Amniotic epithelial cell (primary cell): ENCODE data around the gene TSHZ2.

Source experiments
- DNase-seq: peaks from one replicate; pipeline ENCODE4 v3.0.0-alpha.2; 2010; ENCODE audit warnings: low read depth

TSHZ2 gene

DNA sequence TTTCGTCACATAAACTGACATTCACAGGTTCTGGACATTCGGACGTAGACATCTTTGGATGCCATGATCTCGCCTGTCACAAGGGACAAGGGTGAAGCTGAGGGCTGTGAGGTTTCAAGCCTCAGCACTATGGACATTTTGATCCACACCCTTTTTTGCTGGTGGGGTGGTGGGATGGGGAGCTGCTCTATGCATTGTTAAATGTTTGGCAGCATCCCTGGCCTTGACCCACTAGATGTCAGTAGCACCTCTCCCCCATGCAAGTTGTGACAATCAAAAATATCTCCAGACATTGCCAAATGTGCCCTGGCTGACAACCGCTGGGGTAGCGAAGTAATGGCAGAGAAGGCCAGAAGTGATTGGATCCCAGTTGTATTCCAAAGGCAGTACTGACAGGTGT, 229.4 kb downstream of the TSHZ2 start:
- DNase-seq, result no peak

DNA sequence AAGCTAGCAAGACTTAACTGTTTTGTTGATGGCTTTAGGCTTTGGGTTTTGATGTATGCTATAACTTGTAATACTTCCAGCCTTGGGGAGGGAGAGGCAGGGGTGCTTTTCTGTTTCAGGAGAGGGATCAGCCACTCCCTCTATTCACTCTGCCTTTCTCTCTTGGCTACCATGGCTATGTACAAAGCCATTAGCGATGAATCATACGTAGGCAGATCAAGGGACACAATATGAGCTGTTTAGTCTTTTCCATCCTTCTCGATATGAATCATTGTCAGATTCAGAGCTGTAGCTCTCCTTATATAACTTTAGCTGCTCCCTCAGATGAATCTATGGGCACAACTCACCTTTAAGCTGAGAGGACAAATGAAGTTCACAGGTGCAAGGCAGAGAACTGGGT, 230.6 kb downstream of the TSHZ2 start:
- no peak for DNase-seq

- DNase-seq, result no peak
Measured at GRCh38 chr20:53205046-53205445, 232.9 kb downstream of the TSHZ2 start.

DNA sequence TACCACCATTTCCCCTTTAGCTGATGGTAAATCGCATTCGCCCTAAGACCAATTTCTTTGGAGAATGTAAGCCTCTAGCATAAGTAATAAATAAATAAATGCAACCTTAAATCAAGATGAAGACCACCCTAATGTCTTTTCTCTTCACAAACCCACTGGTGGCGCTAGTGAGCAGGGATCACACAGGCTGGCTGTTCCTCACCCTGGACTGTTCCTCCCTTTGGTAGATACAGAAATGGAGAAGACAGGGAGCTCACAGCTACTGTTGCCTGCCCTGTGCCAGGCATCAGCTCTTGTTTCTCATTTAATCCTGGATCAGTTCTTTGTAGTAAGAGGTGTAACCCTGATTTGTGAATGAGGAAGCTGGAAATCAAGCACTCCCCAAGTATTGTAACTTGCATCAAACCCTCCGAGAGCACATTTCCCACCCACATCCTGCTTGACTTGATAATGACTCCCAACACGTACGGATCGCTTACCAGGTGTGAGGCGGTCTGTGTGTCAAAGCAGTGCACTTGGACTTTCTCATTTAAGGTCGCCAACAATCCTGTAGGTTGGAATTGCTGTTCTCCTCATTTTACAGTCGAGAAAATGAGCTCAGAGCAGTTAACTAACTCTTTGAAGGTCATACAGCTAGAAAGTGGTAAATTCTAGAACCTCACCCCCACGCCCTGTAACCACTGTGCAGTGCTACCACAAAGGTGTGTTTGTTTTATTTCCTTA, 236.1 kb downstream of the TSHZ2 start:
- no peak for DNase-seq

GRCh38 chr20:53210041-53210440, 237.9 kb downstream of the TSHZ2 start:
- DNase-seq, result no peak

DNA sequence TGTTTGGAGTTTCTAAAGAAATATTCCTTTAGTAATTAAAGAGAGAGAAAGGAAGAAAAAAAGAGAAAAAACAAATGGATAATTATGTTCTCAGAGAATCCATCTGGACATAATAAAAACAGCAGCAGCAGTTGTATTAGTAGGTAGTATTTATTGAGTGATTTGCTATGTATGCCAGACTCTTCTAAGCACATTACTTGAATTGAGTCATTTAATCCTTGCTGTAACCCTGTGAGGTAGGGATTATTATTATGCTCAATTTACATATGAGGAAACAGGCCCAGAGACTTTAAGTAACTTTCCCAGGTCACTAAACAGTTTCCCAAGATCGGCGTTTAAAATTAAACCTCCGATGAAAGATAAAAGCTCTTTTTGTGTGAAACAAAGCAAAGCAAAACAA, 238.8 kb downstream of the TSHZ2 start:
- no peak for DNase-seq

DNA sequence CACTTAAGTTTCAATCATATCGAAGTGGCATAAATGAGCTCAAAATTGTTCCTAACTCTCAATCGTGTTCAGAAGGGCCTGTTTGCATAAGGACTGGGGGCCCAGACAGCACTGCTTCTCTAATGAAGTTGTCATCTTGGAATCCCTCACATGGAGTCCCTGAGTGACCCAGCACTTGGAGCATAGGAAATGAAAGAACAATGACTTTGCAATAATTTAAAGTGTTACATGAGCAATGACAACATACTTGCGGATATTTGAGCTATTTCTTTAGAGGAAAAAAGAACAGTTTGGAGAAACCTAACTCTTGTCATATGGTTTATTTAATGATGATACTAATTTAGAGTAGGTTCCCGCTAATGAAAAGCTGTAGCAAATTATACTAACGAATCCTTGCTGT, 239.9 kb downstream of the TSHZ2 start:
- no peak for DNase-seq

DNA sequence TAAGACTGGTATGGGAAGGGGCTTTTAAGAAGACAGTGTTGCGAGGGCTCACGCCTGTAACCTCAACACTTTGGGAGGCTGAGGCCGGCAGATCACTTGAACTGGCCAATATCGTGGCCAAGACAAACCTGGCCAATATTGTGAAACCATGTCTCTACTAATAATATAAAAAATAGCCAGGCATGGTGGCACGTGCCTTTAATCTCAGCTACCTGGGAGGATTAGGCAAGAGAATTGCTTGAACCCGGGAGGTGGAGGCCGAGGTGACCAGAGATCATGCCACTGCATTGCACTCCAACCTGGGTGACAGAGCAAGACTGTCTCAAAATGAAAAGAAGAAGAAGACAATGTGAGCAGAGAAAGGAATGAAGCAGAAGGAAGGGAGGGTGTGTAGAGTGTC, 242.2 kb downstream of the TSHZ2 start:
- no peak for DNase-seq

GRCh38 chr20:53215166-53215565, 243.0 kb downstream of the TSHZ2 start:
- DNase-seq, result no peak

DNA sequence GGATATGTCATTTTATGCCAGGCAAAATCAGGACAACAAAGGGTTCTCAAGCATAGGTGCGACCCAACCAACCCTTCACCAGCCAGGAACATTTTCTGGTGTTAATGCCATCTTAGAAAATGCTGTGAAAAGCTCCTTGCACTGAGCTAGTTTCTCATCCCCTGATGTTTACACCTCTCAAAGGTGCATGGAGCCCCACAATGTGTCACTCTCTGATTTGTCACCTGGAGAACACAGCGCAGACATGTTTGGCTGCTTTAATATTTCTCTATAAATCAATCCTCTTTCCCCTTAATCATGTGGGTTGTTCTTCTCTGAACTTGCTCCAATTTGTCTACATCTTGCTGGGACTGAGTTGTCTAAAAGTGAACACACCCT, 244.3 kb downstream of the TSHZ2 start:
- DNase-seq, result no peak

DNA sequence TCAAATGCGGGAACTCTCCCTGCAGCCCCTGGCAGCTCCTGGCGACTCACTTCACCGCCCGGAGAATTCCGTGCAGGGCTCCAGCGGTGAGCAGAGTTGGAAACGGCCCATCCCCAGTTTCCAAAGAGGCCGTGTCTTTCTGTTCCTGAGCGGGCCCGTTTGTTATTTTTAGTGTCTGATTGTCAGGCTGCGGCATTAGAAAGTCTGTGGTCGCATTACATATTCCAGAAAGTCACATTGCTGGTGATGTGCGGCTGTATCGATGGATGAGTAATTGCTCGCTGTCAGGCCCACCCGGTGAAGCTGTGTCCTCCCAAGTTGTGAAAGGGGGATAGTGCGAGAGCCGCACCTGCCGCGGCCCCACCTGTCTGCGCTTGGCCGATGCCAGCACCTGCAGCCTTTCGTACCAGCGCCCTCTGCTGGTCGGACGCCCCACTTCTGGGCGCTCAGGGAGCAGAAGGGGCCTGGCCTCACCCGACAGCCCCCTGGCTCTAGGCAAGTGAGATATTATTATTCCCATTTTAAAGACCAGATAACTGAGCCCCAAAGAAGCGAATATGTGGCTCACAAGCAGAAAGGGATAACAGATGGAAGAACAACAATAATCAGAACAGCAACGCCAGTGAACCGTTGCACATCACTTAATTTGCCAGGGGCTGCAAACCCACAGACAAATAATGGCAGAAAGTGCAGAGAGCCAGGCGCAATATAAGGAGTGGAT, 244.9 kb downstream of the TSHZ2 start:
- peak; percentile 10 for DNase-seq

GRCh38 chr20:53220482-53221307, 248.5 kb downstream of the TSHZ2 start:
- DNase-seq, result no peak

GRCh38 chr20:53221731-53222130, 249.6 kb downstream of the TSHZ2 start:
- no peak for DNase-seq

GRCh38 chr20:53222416-53222815, 250.3 kb downstream of the TSHZ2 start:
- DNase-seq, result no peak

GRCh38 chr20:53222932-53223331, 250.8 kb downstream of the TSHZ2 start:
- no peak for DNase-seq

GRCh38 chr20:53223626-53224172, 251.5 kb downstream of the TSHZ2 start:
- DNase-seq, result peak; percentile 9

DNA sequence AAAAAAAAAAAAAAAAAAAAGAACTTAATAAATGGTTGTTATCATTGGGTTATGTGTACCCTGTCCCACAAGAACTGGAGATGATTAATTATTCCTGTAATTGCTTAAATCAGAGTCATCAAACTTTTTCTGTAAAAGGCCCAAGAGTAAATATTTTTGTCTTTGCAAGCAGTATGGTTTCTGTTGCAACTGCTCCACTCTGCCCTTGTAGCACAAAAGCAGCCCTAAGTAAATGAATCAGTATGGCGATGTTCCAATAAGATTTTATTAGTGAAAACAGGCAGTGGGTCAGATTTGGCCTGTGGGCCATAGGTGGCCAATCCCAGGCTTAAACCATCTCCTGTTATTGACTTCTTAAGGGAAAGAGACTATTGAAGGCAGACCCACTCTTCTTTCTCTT, 252.7 kb downstream of the TSHZ2 start:
- peak; percentile 46 for DNase-seq

DNA sequence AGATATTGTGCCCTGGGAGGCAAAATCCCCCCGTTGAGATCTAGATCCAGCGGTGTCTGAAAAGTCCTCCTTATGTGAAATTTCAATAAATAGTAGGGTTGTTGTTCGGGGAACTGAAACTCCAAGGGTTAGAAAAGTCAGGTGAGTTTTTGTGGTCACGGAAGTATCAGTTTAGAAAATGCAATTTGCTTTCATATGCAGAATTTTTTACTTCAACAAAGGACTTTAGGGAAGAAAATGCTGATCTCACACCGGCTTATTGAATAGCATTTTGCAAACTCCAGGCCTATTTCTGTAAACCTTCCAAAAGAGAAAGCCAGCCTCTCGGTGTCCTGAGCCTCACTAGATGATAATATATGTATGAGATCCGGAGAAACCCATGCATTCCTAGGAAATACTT, 254.7 kb downstream of the TSHZ2 start:
- DNase-seq, result no peak

GRCh38 chr20:53227523-53227922, 255.4 kb downstream of the TSHZ2 start:
- DNase-seq, result peak; percentile 27

- DNase-seq, result no peak
Measured at GRCh38 chr20:53231061-53231460, 258.9 kb downstream of the TSHZ2 start.

DNA sequence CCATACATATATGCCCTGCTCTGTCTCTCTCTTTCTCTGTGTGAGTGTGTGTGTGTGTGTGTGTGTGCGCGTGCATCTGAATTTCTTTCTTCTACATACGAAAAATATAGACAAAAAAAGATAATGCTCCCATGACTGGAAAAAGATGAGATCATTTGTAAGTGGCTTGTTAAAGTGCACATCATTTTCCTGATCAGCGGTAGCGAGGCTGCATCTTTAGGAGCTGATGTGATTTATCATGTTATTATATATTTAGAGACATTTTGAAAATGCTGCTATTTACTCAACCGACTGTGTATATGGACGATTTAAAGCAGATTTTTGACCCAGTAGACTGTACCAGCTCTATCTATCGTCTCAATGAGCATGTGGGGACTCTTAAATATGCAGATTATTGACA, 265.3 kb downstream of the TSHZ2 start:
- DNase-seq, result no peak

- no peak for DNase-seq
Measured at GRCh38 chr20:53238121-53238660, 266.0 kb downstream of the TSHZ2 start.
